H9 (cell line): ENCODE results near the gene TBPL1. TPM values are rescaled to one million over a fixed set of nuclear protein-coding genes. Genes with fewer than 3 reads are reported as not detected.

Source experiments
- DNase-seq: peaks from one replicate; pipeline ENCODE4 v3.0.0-alpha.2; 2017
- H2AFZ ChIP-seq: one replicate; pipeline ENCODE4 v1.6.1; 2013; ENCODE audit warnings: mild to moderate bottlenecking, low read length, control low read depth, moderate library complexity
- H2AK5ac ChIP-seq: 2 replicates; pipeline ENCODE4 v1.6.1; 2013; ENCODE audit warnings: low read length, control low read depth, mixed read lengths; ENCODE audit not compliant: insufficient read length
- H2BK120ac ChIP-seq: one replicate; pipeline ENCODE4 v1.6.1; 2013; ENCODE audit warnings: low read depth, mild to moderate bottlenecking, low read length, control low read depth, inconsistent platforms; ENCODE audit not compliant: poor library complexity, severe bottlenecking
- H2BK12ac ChIP-seq: 2 replicates; pipeline ENCODE4 v1.6.1; 2013; ENCODE audit warnings: low read length, control low read depth, mixed read lengths, low read depth; ENCODE audit not compliant: insufficient read length
- H2BK15ac ChIP-seq: 2 replicates; pipeline ENCODE4 v1.6.1; 2013; ENCODE audit warnings: low read depth, low read length, control low read depth
- H2BK20ac ChIP-seq: one replicate; pipeline ENCODE4 v1.6.1; 2013; ENCODE audit warnings: low read depth, mild to moderate bottlenecking, low read length, control low read depth, inconsistent platforms; ENCODE audit not compliant: poor library complexity, severe bottlenecking
- H2BK5ac ChIP-seq: 2 replicates; pipeline ENCODE4 v1.6.1; 2013; ENCODE audit warnings: low read length, control low read depth, mixed read lengths; ENCODE audit not compliant: insufficient read length
- H3K14ac ChIP-seq: 2 replicates; pipeline ENCODE4 v1.6.1; 2013; ENCODE audit warnings: low read length, control low read depth; ENCODE audit not compliant: insufficient read depth
- H3K18ac ChIP-seq: 2 replicates; pipeline ENCODE4 v1.6.1; 2013; ENCODE audit warnings: low read depth, mild to moderate bottlenecking, mixed read lengths, low read length, control low read depth; ENCODE audit not compliant: insufficient read length
- H3K23ac ChIP-seq: 2 replicates; pipeline ENCODE4 v1.6.1; 2013; ENCODE audit warnings: low read length, control low read depth, mixed read lengths, low read depth; ENCODE audit not compliant: insufficient read length
- H3K23me2 ChIP-seq: 2 replicates; pipeline ENCODE4 v1.6.1; 2013; ENCODE audit warnings: low read depth, mild to moderate bottlenecking, mixed read lengths, low read length, control low read depth; ENCODE audit not compliant: insufficient read length, poor library complexity, severe bottlenecking
- H3K27ac ChIP-seq: 2 replicates; pipeline ENCODE4 v1.5.1; 2013; ENCODE audit warnings: low read length, control low read depth, mixed read lengths, low read depth; ENCODE audit not compliant: insufficient read length
- H3K27me3 ChIP-seq: 2 replicates; pipeline ENCODE4 v1.6.1; 2013; ENCODE audit warnings: low read length, control low read depth, inconsistent platforms; ENCODE audit not compliant: insufficient read depth
- H3K4ac ChIP-seq: 2 replicates; pipeline ENCODE4 v1.6.1; 2013; ENCODE audit warnings: low read depth, mild to moderate bottlenecking, control low read depth, inconsistent platforms, low read length, moderate library complexity
- H3K4me1 ChIP-seq: 2 replicates; pipeline ENCODE4 v1.6.1; 2013; ENCODE audit warnings: low read length, control low read depth, inconsistent platforms; ENCODE audit not compliant: insufficient read depth
- H3K4me2 ChIP-seq: 2 replicates; pipeline ENCODE4 v1.6.1; 2013; ENCODE audit warnings: low read length, control low read depth, mixed read lengths; ENCODE audit not compliant: insufficient read length, insufficient read depth
- H3K56ac ChIP-seq: 2 replicates; pipeline ENCODE4 v1.6.1; 2013; ENCODE audit warnings: low read depth, mild to moderate bottlenecking, mixed read lengths, low read length, control low read depth; ENCODE audit not compliant: insufficient read length
- H3K79me1 ChIP-seq: 2 replicates; pipeline ENCODE4 v1.6.1; 2013; ENCODE audit warnings: low read depth, mild to moderate bottlenecking, moderate library complexity, low read length, control low read depth, inconsistent platforms; ENCODE audit not compliant: insufficient read depth, poor library complexity, severe bottlenecking
- H3K79me2 ChIP-seq: 2 replicates; pipeline ENCODE4 v1.6.1; 2013; ENCODE audit warnings: low read length, control low read depth, inconsistent platforms; ENCODE audit not compliant: insufficient read depth
- H3K9ac ChIP-seq: 2 replicates; pipeline ENCODE4 v1.6.1; 2013; ENCODE audit warnings: low read length, control low read depth, mixed read lengths; ENCODE audit not compliant: insufficient read length; ENCODE audit errors: extremely low read depth
- H3K9me3 ChIP-seq: one replicate; pipeline ENCODE4 v1.6.1; 2013; ENCODE audit warnings: low read depth, low read length, inconsistent platforms; ENCODE audit not compliant: control insufficient read depth
- H3T11ph ChIP-seq: one replicate; pipeline ENCODE4 v1.6.1; 2013; ENCODE audit warnings: mild to moderate bottlenecking, low read length, control low read depth, inconsistent platforms
- H4K20me1 ChIP-seq: one replicate; pipeline ENCODE4 v1.6.1; 2013; ENCODE audit not compliant: control insufficient read depth, insufficient read length, insufficient read depth
- H4K5ac ChIP-seq: 2 replicates; pipeline ENCODE4 v1.6.1; 2013; ENCODE audit warnings: low read depth, mild to moderate bottlenecking, mixed read lengths, low read length, control low read depth; ENCODE audit not compliant: insufficient read length
- H4K8ac ChIP-seq: replicated peaks from 2 replicates; pipeline ENCODE4 v1.6.1; 2013; ENCODE audit warnings: low read length, control low read depth, mixed read lengths, low read depth; ENCODE audit not compliant: insufficient read length
- H4K91ac ChIP-seq: 2 replicates; pipeline ENCODE4 v1.6.1; 2013; ENCODE audit warnings: low read depth, mild to moderate bottlenecking, moderate library complexity, mixed read lengths, low read length, control low read depth; ENCODE audit not compliant: insufficient read length
- H3K27ac Mint-ChIP-seq, 3 experiments: 2 replicates in 2 of 3; 3 replicates in 1 of 3; pipeline ENCODE4 v1.8.0; 2020 to 2021; ENCODE audit warnings: mixed read lengths in 3 of 3, mild to moderate bottlenecking in 1 of 3, moderate library complexity in 1 of 3
- H3K27me3 Mint-ChIP-seq: 2 replicates; pipeline ENCODE4 v1.8.0; 2021; ENCODE audit warnings: low read depth, mild to moderate bottlenecking, moderate library complexity, mixed read lengths
- H3K36me3 Mint-ChIP-seq, 3 experiments: 2 replicates in 2 of 3; 3 replicates in 1 of 3; pipeline ENCODE4 v1.8.0; 2020 to 2021; ENCODE audit warnings: low read depth in 3 of 3, mixed read lengths in 3 of 3; ENCODE audit not compliant: insufficient read depth in 1 of 3
- H3K4me1 Mint-ChIP-seq, 2 experiments: 2 replicates each; pipeline ENCODE4 v1.8.0; 2020; ENCODE audit warnings: mixed read lengths in 2 of 2
- H3K4me3 Mint-ChIP-seq, 2 experiments: 2 replicates in 1 of 2; 3 replicates in 1 of 2; pipeline ENCODE4 v1.8.0; 2020 to 2021; ENCODE audit warnings: mild to moderate bottlenecking in 2 of 2, mixed read lengths in 2 of 2, moderate library complexity in 1 of 2
- H3K9me3 Mint-ChIP-seq, 2 experiments: 2 replicates in 1 of 2; 3 replicates in 1 of 2; pipeline ENCODE4 v1.8.0; 2020; ENCODE audit warnings: mild to moderate bottlenecking in 2 of 2, mixed read lengths in 2 of 2, moderate library complexity in 1 of 2
- CTCF ChIP-seq: fragments of 200-600 bp; sonication (generic); conservative IDR thresholded peaks from 3 replicates; pipeline ENCODE4 v1.8.0; 2021; ENCODE audit warnings: antibody characterized with exemption, mild to moderate bottlenecking
- WGBS: extraction: QIAGEN DNeasy Blood & Tissue Kit; methylation state at CpG from one replicate; pipeline ENCODE4 v1.1.7; 2013; ENCODE audit warnings: missing lambda C conversion rate, low lambda C conversion rate, mixed read lengths; ENCODE audit not compliant: insufficient read length; ENCODE audit errors: extremely low coverage; 5-methylcytosine and 5-hydroxymethylcytosine counted together
- total RNA-seq: library from RNA; stranded (reverse); gene quantifications from 2 replicates; pipeline ENCODE4 v1.2.1, GENCODE V29; 2021

Gene TBPL1
- total RNA-seq, 1 experiment from 2014 or later, result 49.7 TPM

- H3K4me1 Mint-ChIP-seq, result peaks cover 7 to 15% of the 10 kb centered on the region in 2 experiments
- Histone ChIP-seq H4K8ac (no peak overlapping the region), H2BK5ac (no peak overlapping the region), H3K79me1 (no peaks in the 10 kb centered on the region), H3K4me1 (peaks cover 2% of the 10 kb centered on the region; the same call in 1 of the 2 replicates), H3K23me2 (no peaks in the 10 kb centered on the region), H2AK5ac (no peak overlapping the region), H2AFZ (no peak overlapping the region), H4K91ac (no peak overlapping the region), H4K5ac (no peak overlapping the region), H3K79me2 (no peaks in the 10 kb centered on the region), H3T11ph (no peak overlapping the region), H3K9ac (no peak overlapping the region), H3K4me2 (peak overlapping the region; percentile 12), H3K9me3 (no peaks in the 10 kb centered on the region), H2BK120ac (no peak overlapping the region), H3K18ac (no peak overlapping the region), H3K4ac (no peak overlapping the region), H3K56ac (no peak overlapping the region), H4K20me1 (no peaks in the 10 kb centered on the region), H3K14ac (no peak overlapping the region), H2BK15ac (no peak overlapping the region), H2BK12ac (no peak overlapping the region), H2BK20ac (no peak overlapping the region), H3K27me3 (no peaks in the 10 kb centered on the region), H3K27ac (no peak overlapping the region), H3K23ac (no peak overlapping the region)
- peak; percentile 97 for TF ChIP-seq CTCF
- H3K4me3 Mint-ChIP-seq, result peak overlapping the region; percentile 8 to 32; a peak in 4 of 5 replicates
- peaks cover 7 to 9% of the 10 kb centered on the region in 2 experiments; a peak in 4 of 5 replicates for H3K9me3 Mint-ChIP-seq
- DNase-seq, result peak; percentile 96
- H3K36me3 Mint-ChIP-seq, result peaks cover 0 to 8% (median 3%) of the 10 kb centered on the region in 3 experiments; a peak in 3 of 7 replicates
- H3K27me3 Mint-ChIP-seq, result no peaks in the 10 kb centered on the region
- no CpG with 5 or more reads among the region's 8 CpGs for WGBS
- peak overlapping the region in 2 of 3 experiments; percentile 10 to 49; a peak in 2 of 7 replicates for H3K27ac Mint-ChIP-seq
Observed at GRCh38 chr6:133916650-133917151, 36.3 kb upstream of the TBPL1 start.
